ENCODE results near the gene HTT-AS. TPM values are rescaled to one million over a fixed set of nuclear protein-coding genes. Genes with fewer than 3 reads are reported as not detected.

The HTT-AS gene
- total and polyA plus RNA-seq, 2 of the 13 experiments (the other 11 are each of a cell fraction or from before 2014, with no cell fraction given), result not detected

- TF ChIP-seq E2F2 (CRISPR knock-in tag; IDR thresholded peaks at IDR 0.05; ENCODE audit: borderline replicate concordance), result no peak
- TF ChIP-seq ERF (CRISPR knock-in tag; IDR thresholded peaks at IDR 0.05), result 0 out of 2 replicates have a peak, but pooled peaks have one; percentile 14
- TF ChIP-seq FIP1L1 (IDR thresholded peaks at IDR 0.05; ENCODE audit: borderline replicate concordance, insufficient read depth, low read depth, low read length), result no peak
- TF ChIP-seq ZNF788 (CRISPR knock-in tag; IDR thresholded peaks at IDR 0.05; ENCODE audit: borderline replicate concordance), result peak; percentile 19; the same call in 1 of the 2 replicates
- TF ChIP-seq YEATS2 (CRISPR knock-in tag; IDR thresholded peaks at IDR 0.05; ENCODE audit: borderline replicate concordance), result no peak
- TF ChIP-seq ZNF615 (CRISPR knock-in tag; IDR thresholded peaks at IDR 0.05; ENCODE audit: borderline replicate concordance), result no peak
- TF ChIP-seq ZMYM3 (CRISPR knock-in tag; IDR thresholded peaks at IDR 0.05), result no peak
- TF ChIP-seq ETV6 (CRISPR knock-in tag; conservative IDR thresholded peaks at IDR 0.05), result 0 out of 2 replicates have a peak, but pooled peaks have one; percentile 33
- TF ChIP-seq SAP130 (CRISPR knock-in tag; IDR thresholded peaks at IDR 0.05; ENCODE audit: low read depth), result peak; percentile 55; the same call in 1 of the 2 replicates
- TF ChIP-seq ZNF543 (CRISPR knock-in tag; IDR thresholded peaks at IDR 0.05), result peak; percentile 22; the same call in 1 of the 2 replicates
- TF ChIP-seq ZNF468 (CRISPR knock-in tag; IDR thresholded peaks at IDR 0.05), result no peak
- TF ChIP-seq ATF2 (CRISPR knock-in tag; IDR thresholded peaks at IDR 0.05), result peak; percentile 68; the same call in 1 of the 2 replicates
- peak; percentile 41; the same call in 1 of the 2 replicates for TF ChIP-seq ZFY (CRISPR knock-in tag; IDR thresholded peaks at IDR 0.05)
- no peak for TF ChIP-seq ZFP1 (CRISPR knock-in tag; IDR thresholded peaks at IDR 0.05)
- TF ChIP-seq CBFB (CRISPR knock-in tag; IDR thresholded peaks at IDR 0.05), result no peak
- TF ChIP-seq SRSF9 (IDR thresholded peaks at IDR 0.05; ENCODE audit: borderline replicate concordance, insufficient read depth, low read depth, low read length, poor library complexity, severe bottlenecking), result no peak
- TF ChIP-seq HNF1A (IDR thresholded peaks at IDR 0.05; ENCODE audit: low read depth), result no peak
- TF ChIP-seq HNF1A (CRISPR knock-in tag; IDR thresholded peaks at IDR 0.05; ENCODE audit: borderline replicate concordance), result 0 out of 2 replicates have a peak, but pooled peaks have one; percentile 31
- no peak for TF ChIP-seq HIC2 (CRISPR knock-in tag; IDR thresholded peaks at IDR 0.05; ENCODE audit: low read depth)
- no peak for TF ChIP-seq AHR (CRISPR knock-in tag; IDR thresholded peaks at IDR 0.05)
- no peak for TF ChIP-seq NFYB (CRISPR knock-in tag; IDR thresholded peaks at IDR 0.05)
These were observed 711 bp upstream of the HTT-AS start (continued) for GRCh38 chr4:3074846-3075651.
